ENCODE results near the gene NEK9. TPM values are rescaled to one million over a fixed set of nuclear protein-coding genes. Genes with fewer than 3 reads are reported as not detected.

The NEK9 gene
- total RNA-seq, 1 experiment from 2014 or later: 56.5 TPM

- no peaks in the 10 kb centered on the region for H3K4me1 Mint-ChIP-seq
- WGBS (ENCODE audit: extremely low coverage, insufficient read length, low lambda C conversion rate): no CpG with 5 or more reads among the region's 3 CpGs
- no peak overlapping the region for H3K27ac ChIP-seq (ENCODE audit: insufficient read length, low read depth, low read length)
Measured at GRCh38 chr14:75107186-75107585, 19.7 kb downstream of the NEK9 start.

More at GRCh38 chr14:75107186-75107585, 19.7 kb downstream of the NEK9 start:
- Histone ChIP-seq H4K91ac (ENCODE audit: insufficient read length, low read depth, low read length) (no peak overlapping the region), H3K27me3 (ENCODE audit: insufficient read depth, low read length) (no peaks in the 10 kb centered on the region), H3K4me2 (ENCODE audit: insufficient read depth, insufficient read length, low read length) (no peak overlapping the region), H4K20me1 (ENCODE audit: control insufficient read depth, insufficient read depth, insufficient read length) (no peaks in the 10 kb centered on the region), H3K23ac (ENCODE audit: insufficient read length, low read depth, low read length) (no peak overlapping the region), H2BK15ac (ENCODE audit: low read depth, low read length) (no peak overlapping the region), H3T11ph (ENCODE audit: low read length) (no peak overlapping the region), H4K8ac (replicated peaks; ENCODE audit: insufficient read length, low read depth, low read length) (no peak overlapping the region), H3K18ac (ENCODE audit: insufficient read length, low read depth, low read length) (no peak overlapping the region), H2BK120ac (ENCODE audit: low read depth, low read length, poor library complexity, severe bottlenecking) (no peak overlapping the region), H3K79me1 (ENCODE audit: insufficient read depth, low read depth, low read length, poor library complexity, severe bottlenecking) (no peaks in the 10 kb centered on the region), H2AFZ (ENCODE audit: low read length) (no peak overlapping the region), H3K79me2 (ENCODE audit: insufficient read depth, low read length) (no peaks in the 10 kb centered on the region), H3K23me2 (ENCODE audit: insufficient read length, low read depth, low read length, poor library complexity, severe bottlenecking) (no peaks in the 10 kb centered on the region), H3K9me3 (ENCODE audit: control insufficient read depth, low read depth, low read length) (no peaks in the 10 kb centered on the region), H3K9ac (ENCODE audit: extremely low read depth, insufficient read length, low read length) (no peak overlapping the region), H2BK5ac (ENCODE audit: insufficient read length, low read length) (no peak overlapping the region), H3K4ac (ENCODE audit: low read depth, low read length) (no peak overlapping the region), H3K4me1 (ENCODE audit: insufficient read depth, low read length) (no peaks in the 10 kb centered on the region), H3K56ac (ENCODE audit: insufficient read length, low read depth, low read length) (no peak overlapping the region), H2BK20ac (ENCODE audit: low read depth, low read length, poor library complexity, severe bottlenecking) (no peak overlapping the region), H3K14ac (ENCODE audit: insufficient read depth, low read length) (no peak overlapping the region), H2AK5ac (ENCODE audit: insufficient read length, low read length) (no peak overlapping the region), H2BK12ac (ENCODE audit: insufficient read length, low read depth, low read length) (no peak overlapping the region), H4K5ac (ENCODE audit: insufficient read length, low read depth, low read length) (no peak overlapping the region)
- Mint-ChIP-seq H3K9me3 (no peaks in the 10 kb centered on the region), H3K36me3 (ENCODE audit: insufficient read depth in 1 of 3, low read depth in 3 of 3) (peaks cover 22 to 82% (median 79%) of the 10 kb centered on the region in 3 experiments; a peak in 6 of 7 replicates), H3K27me3 (ENCODE audit: low read depth) (no peaks in the 10 kb centered on the region), H3K4me3 (no peak overlapping the region), H3K27ac (no peak overlapping the region)
- no peak for DNase-seq
- TF ChIP-seq CTCF (conservative IDR thresholded peaks at IDR 0.05): no peak
